GM21786 (cell line): ENCODE measurements around the gene APEH.

ENCODE experiments used
- ATAC-seq: cut with Tn5 transposase; IDR thresholded peaks from one replicate; pipeline ENCODE4 v1.9.1; 2021; ENCODE audit not compliant: unreplicated experiment

The APEH gene

GRCh38 chr3:49673715-49674496 is at the start of gene APEH:
Gene APEH (plus strand): TSS chr3:49674351. CDS start chr3:49674402, 51 bp downstream.
- peak; percentile 80 for ATAC-seq

GRCh38 chr3:49625071-49625470 is 49.1 kb upstream of the APEH start:
- no peak for ATAC-seq

GRCh38 chr3:49626101-49626581 is 48.0 kb upstream of the APEH start:
- no peak for ATAC-seq

GRCh38 chr3:49626796-49627195 is 47.4 kb upstream of the APEH start:
- ATAC-seq = no peak

GRCh38 chr3:49627634-49628033 is 46.5 kb upstream of the APEH start:
- no peak for ATAC-seq

- no peak for ATAC-seq
Measured at GRCh38 chr3:49628249-49628648, 45.9 kb upstream of the APEH start.

GRCh38 chr3:49629451-49629850 is 44.7 kb upstream of the APEH start:
- ATAC-seq = no peak

GRCh38 chr3:49629866-49630265 is 44.3 kb upstream of the APEH start:
- ATAC-seq = no peak

- ATAC-seq = no peak
Measured at GRCh38 chr3:49630784-49631183, 43.4 kb upstream of the APEH start.

GRCh38 chr3:49634736-49635135 is 39.4 kb upstream of the APEH start:
- no peak for ATAC-seq

- no peak for ATAC-seq
Measured at GRCh38 chr3:49636883-49637609, 37.1 kb upstream of the APEH start.

- no peak for ATAC-seq
Measured at GRCh38 chr3:49638445-49638844, 35.7 kb upstream of the APEH start.

GRCh38 chr3:49639551-49639950 is 34.6 kb upstream of the APEH start:
- ATAC-seq = no peak

- ATAC-seq = no peak
Measured at GRCh38 chr3:49641292-49641691, 32.9 kb upstream of the APEH start.

GRCh38 chr3:49641921-49642707 is 32.0 kb upstream of the APEH start:
- no peak for ATAC-seq

- no peak for ATAC-seq
Measured at GRCh38 chr3:49642708-49643145, 31.4 kb upstream of the APEH start.

- ATAC-seq = no peak
Measured at GRCh38 chr3:49644684-49645083, 29.5 kb upstream of the APEH start.

- no peak for ATAC-seq
Measured at GRCh38 chr3:49646236-49646635, 27.9 kb upstream of the APEH start.

- no peak for ATAC-seq
Measured at GRCh38 chr3:49647741-49648140, 26.4 kb upstream of the APEH start.

GRCh38 chr3:49648354-49649019 is 25.7 kb upstream of the APEH start:
- ATAC-seq = no peak

GRCh38 chr3:49649576-49649975 is 24.6 kb upstream of the APEH start:
- no peak for ATAC-seq
